Ovary (tissue), 9 donors: ENCODE results near the gene GGTA1. TPM values are rescaled to one million over a fixed set of nuclear protein-coding genes. Genes with fewer than 3 reads are reported as not detected.
"Not testable (repeated sequence)": the region's sequence is repeated elsewhere in the genome, so short reads cannot be mapped to it uniquely, and the experiment has no call there.

Source experiments
- DNase-seq, 5 donors: peaks; one replicate each; pipeline ENCODE4 v3.0.0-alpha.2; 2019 to 2020
- H3K27ac ChIP-seq, 2 donors: fragments of 200-600 bp; one replicate each; pipeline versions ENCODE4 v1.5.1 to v1.8.0; 2019 to 2022
- H3K27me3 ChIP-seq: fragments of 200-600 bp; one replicate; pipeline ENCODE4 v1.8.0; 2022
- H3K36me3 ChIP-seq: fragments of 200-600 bp; sonication (generic); one replicate; pipeline ENCODE4 v1.5.1; 2019
- H3K4me1 ChIP-seq: one replicate; pipeline ENCODE4 v1.8.1; 2013; ENCODE audit warnings: mild to moderate bottlenecking, moderate library complexity; ENCODE audit not compliant: insufficient read depth
- H3K4me3 ChIP-seq: fragments of 200-600 bp; sonication (generic); one replicate; pipeline ENCODE4 v1.5.1; 2017
- H3K9me3 ChIP-seq, 2 donors: fragments of 200-600 bp in 1 of 2; sonication (generic) in 1 of 2; one replicate each; pipeline versions ENCODE4 v1.5.1 to v1.8.1; 2013 to 2019; ENCODE audit warnings: mild to moderate bottlenecking in 1 of 2, moderate library complexity in 1 of 2
- CTCF ChIP-seq, 3 donors: fragments of 450-650 bp in 2 of 3; fragments of 200-600 bp in 1 of 3; IDR thresholded peaks; one replicate each; pipeline versions ENCODE4 v1.5.1 to v1.8.0; 2016 to 2022; ENCODE audit warnings: antibody characterized with exemption in 3 of 3, mild to moderate bottlenecking in 1 of 3
- EP300 ChIP-seq: sonication (generic); formaldehyde crosslinking; IDR thresholded peaks from one replicate; pipeline ENCODE4 v1.6.1; 2017; ENCODE audit warnings: antibody characterized with exemption
- POLR2A ChIP-seq: fragments of 450-650 bp; IDR thresholded peaks from one replicate; pipeline ENCODE4 v1.6.1; 2017; ENCODE audit warnings: antibody characterized with exemption, mild to moderate bottlenecking, moderate library complexity
- WGBS, 3 donors: extraction: QIAGEN DNeasy Blood & Tissue Kit in 1 of 3; methylation state at CpG; one replicate each; pipeline versions ENCODE4 v1.1.5 to v1.1.7; 2013 to 2017; 5-methylcytosine and 5-hydroxymethylcytosine counted together
- intact Hi-C, 4 donors: fragments of 100-400 bp; cut with DNase I; formaldehyde crosslinking; loops; one replicate each; pipeline versions ENCODE4 v1.11.0 to v1.15.1; 2022 to 2023
- polyA plus RNA-seq, 2 donors: library from polyadenylated mRNA; stranded (reverse); fragments of 200-250 nt in 1 of 2; fragments of 350-450 nt in 1 of 2; fragmentation: Illumina TruSeq in 1 of 2; extraction: RNeasy Lipid Tissue Mini Kit (QIAGEN cat#74804) in 1 of 2; gene quantifications; one replicate each; pipeline ENCODE4 v1.2.3, GENCODE V29; 2013 to 2014
- total RNA-seq, 7 donors: library from RNA; depleted of rRNA in 2 of 7; stranded (reverse); fragments of >200 nt in 2 of 7; fragmentation: NEBNext Ultra II Directional in 3 of 7; extraction: Animal tissue kit (Norgen Biotek cat#: 25700) in 3 of 7; gene quantifications; one replicate each; pipeline versions ENCODE4 v1.1.0 to v1.2.4, GENCODE V29; 2016 to 2023
- donor health status: DM: no; HTN: no; CAD: no; lungs with moderate emphysema.
- donor health status: DM: no; HTN: no; CAD: no.
- donor health status: Bipolar disorder and iron deficiency.
- donor health status: DM: yes; HTN: yes; CAD: no.
- donor health status: DM: no; HTN: no; CAD: no.
- donor health status: DM: yes; HTN: yes; CAD: no.

The GGTA1 gene
- total and polyA plus RNA-seq, 9 donors: 0.38 to 33.1 (median 2.4) TPM

- intact Hi-C loops: no loop called here
- Histone ChIP-seq H3K4me1 (peaks cover 5% of the 10 kb centered on the region), H3K36me3 (no peaks in the 10 kb centered on the region), H3K4me3 (no peak overlapping the region), H3K9me3 (no peaks in the 10 kb centered on the region), H3K27me3 (no peaks in the 10 kb centered on the region), H3K27ac (no peak overlapping the region)
- 17 to 21% (median 19%) methylated on average over 11 of the region's 11 CpGs for WGBS, 3 donors
- TF ChIP-seq POLR2A: no peak
- no peak for TF ChIP-seq CTCF (IDR thresholded peaks at IDR 0.05)
- TF ChIP-seq EP300: no peak
- peak; percentile 88 to 95 (median 90) for DNase-seq
These were observed 29.8 kb upstream of the GGTA1 start for GRCh38 chr9:121529237-121529987.

- Histone ChIP-seq H3K27me3 (no peaks in the 10 kb centered on the region), H3K9me3 (no peaks in the 10 kb centered on the region), H3K4me3 (no peak overlapping the region), H3K4me1 (peaks cover 5% of the 10 kb centered on the region), H3K27ac (no peak overlapping the region), H3K36me3 (no peaks in the 10 kb centered on the region)
- intact Hi-C loops: no loop called here
- no peak for DNase-seq
- TF ChIP-seq EP300: no peak
- no peak for TF ChIP-seq POLR2A
- TF ChIP-seq CTCF (IDR thresholded peaks at IDR 0.05): no peak
These were observed 29.0 kb upstream of the GGTA1 start for GRCh38 chr9:121528642-121529041.

DNA sequence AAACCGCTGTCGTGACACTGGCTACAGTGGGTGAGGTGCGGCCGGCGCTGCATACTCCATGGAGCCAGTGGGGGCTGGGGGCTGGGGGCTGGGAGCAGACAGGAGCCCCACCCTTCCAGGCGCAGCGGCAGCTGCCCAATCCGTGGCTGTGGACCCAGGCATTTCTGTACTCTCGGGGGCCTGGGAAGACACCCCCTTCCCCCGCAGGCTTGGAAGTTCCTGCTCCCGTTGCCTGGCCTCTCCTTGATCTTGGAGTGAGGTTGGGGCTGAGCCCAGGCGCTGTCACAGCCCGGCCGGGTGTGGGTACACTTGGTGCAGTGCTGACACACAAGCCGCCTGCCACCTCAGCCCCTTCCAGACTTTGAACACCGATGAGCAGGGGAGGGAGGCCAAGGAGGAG, 27.7 kb upstream of the GGTA1 start:
- DNase-seq: no peak
- no peaks in the 10 kb centered on the region for H3K36me3 ChIP-seq
- H3K27me3 ChIP-seq: no peaks in the 10 kb centered on the region
- 81 to 87% (median 83%) methylated on average over 13 to 16 of the region's 16 CpGs for WGBS, 3 donors
- TF ChIP-seq CTCF (IDR thresholded peaks at IDR 0.05): no peak
- TF ChIP-seq POLR2A: no peak
- no peak for TF ChIP-seq EP300
- H3K9me3 ChIP-seq: no peaks in the 10 kb centered on the region
- no peak overlapping the region for H3K27ac ChIP-seq
- H3K4me3 ChIP-seq: no peak overlapping the region
- intact Hi-C loops: no loop called here
- peaks cover 5% of the 10 kb centered on the region for H3K4me1 ChIP-seq

DNA sequence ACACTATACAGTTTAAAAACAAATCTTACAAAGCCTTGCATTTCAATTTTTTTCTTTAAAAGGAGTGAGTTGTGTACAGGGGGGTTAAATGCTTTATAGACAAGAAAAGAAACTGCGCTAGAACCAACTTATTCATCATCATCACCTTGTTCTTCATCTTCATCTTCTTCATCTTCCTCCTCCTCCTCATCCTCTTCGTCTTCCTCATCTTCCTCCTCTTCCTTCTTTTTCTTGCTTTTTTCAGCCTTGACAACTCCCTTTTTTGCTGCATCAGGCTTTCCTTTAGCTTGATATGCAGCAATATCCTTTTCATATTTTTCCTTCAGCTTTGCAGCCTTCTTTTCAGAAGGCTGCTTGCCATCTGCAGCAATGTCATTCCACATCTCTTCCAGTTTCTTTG, 20.0 kb upstream of the GGTA1 start:
- intact Hi-C loops: loop anchor here in 1 of 4 donors (2.0 kb wide), 1 partner anchor 37 kb away; no protein-coding TSS in a partner anchor
- not testable (repeated sequence) for H3K36me3 ChIP-seq, H3K4me3 ChIP-seq, H3K4me1 ChIP-seq, H3K27me3 ChIP-seq, H3K9me3 ChIP-seq, H3K27ac ChIP-seq, DNase-seq
- 64 to 85% (median 69%) methylated on average over 2 of the region's 2 CpGs for WGBS, 3 donors

DNA sequence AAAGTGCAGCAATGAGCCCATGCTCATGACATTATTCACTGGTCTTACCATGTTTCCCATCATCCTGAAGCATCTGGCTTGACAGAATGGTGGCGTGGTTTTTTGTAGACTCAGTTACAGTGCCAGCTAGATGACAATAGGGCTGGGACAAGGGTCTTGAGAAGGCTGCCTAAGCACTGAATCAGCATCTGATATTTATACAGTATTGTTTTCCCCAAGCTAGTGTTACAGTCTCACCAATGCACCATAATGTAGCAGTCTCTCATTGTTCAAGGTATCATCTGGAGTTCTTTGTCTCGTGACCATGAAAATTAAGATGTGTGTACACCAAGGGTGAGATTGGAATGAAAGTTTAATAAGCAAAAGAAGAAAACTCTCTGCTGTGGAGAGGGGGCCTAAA, 19.0 kb upstream of the GGTA1 start:
- no peaks in the 10 kb centered on the region for H3K27me3 ChIP-seq
- 92 to 97% (median 95%) methylated on average over 2 of the region's 2 CpGs for WGBS, 3 donors
- no peak overlapping the region for H3K4me3 ChIP-seq
- TF ChIP-seq EP300 (no peak), POLR2A (no peak), CTCF (IDR thresholded peaks at IDR 0.05) (no peak)
- H3K9me3 ChIP-seq: no peaks in the 10 kb centered on the region
- H3K27ac ChIP-seq: no peak overlapping the region
- H3K4me1 ChIP-seq: no peaks in the 10 kb centered on the region
- intact Hi-C loops: loop anchor here in 1 of 4 donors (2.0 kb wide), 1 partner anchor 36 kb away; no protein-coding TSS in a partner anchor
- H3K36me3 ChIP-seq: no peaks in the 10 kb centered on the region
- DNase-seq: no peak

DNA sequence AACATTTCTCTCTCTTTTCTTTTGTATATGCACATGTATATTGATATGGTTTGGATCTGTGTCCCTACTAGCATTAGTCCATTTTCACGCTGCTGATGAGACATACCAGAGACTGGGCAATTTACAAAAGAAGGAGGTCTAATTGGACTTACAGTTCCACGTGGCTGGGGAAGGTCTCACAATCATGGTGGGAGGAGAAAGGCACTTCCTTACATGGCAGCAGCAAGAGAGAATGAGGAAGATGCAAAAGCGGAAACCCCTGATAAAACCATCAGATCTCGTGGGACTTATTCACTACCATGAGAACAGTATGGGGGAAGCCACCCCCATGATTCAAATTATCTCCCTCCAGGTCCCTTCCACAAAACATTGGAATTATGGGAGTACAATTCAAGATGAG, 13.5 kb upstream of the GGTA1 start:
- DNase-seq, H3K36me3 ChIP-seq, H3K9me3 ChIP-seq, H3K27ac ChIP-seq, H3K4me3 ChIP-seq, intact Hi-C loops, H3K4me1 ChIP-seq, H3K27me3 ChIP-seq: not testable (repeated sequence)
- WGBS, 3 donors: 80 to 83% (median 81%) methylated on average over 4 of the region's 4 CpGs
